HG03469 (cell line): ENCODE measurements around the gene FNDC10.
"Not testable (repeated sequence)": the region's sequence is repeated elsewhere in the genome, so short reads cannot be mapped to it uniquely, and the experiment has no call there.

ENCODE experiments used
- ATAC-seq: cut with Tn5 transposase; IDR thresholded peaks from one replicate; pipeline ENCODE4 v1.9.1; 2021; ENCODE audit warnings: mild to moderate bottlenecking, moderate library complexity, moderate number of reproducible peaks; ENCODE audit not compliant: unreplicated experiment

Gene FNDC10

DNA sequence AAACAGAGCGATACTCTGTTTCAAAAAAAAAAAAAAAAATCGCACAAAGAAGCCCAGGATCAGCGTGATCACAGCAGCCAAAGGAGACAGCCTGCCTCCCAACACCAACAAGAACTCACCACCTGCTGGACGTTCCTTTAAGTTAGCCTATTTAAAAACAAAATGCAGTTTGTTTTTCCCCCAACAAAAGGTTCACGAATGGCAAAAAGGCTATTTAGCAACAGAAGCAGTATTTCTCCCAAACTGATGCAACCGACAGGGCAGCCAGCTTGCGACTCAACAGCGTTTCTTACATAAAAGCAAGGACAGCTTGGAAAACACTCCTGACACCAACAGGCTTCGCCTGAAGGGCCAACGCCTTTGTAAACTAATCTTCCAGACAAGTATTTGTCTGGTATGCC is 32.0 kb downstream of the FNDC10 start:
- no peak for ATAC-seq

GRCh38 chr1:1567152-1567875 is 32.6 kb downstream of the FNDC10 start:
- no peak for ATAC-seq

GRCh38 chr1:1565340-1565739 is 34.6 kb downstream of the FNDC10 start:
- no peak for ATAC-seq

- ATAC-seq, result no peak
These were observed 35.7 kb downstream of the FNDC10 start for GRCh38 chr1:1564268-1564667.

- ATAC-seq, result no peak
These were observed 36.2 kb downstream of the FNDC10 start for GRCh38 chr1:1563688-1564087.

GRCh38 chr1:1562556-1563195 is 37.3 kb downstream of the FNDC10 start:
- ATAC-seq, result no peak

DNA sequence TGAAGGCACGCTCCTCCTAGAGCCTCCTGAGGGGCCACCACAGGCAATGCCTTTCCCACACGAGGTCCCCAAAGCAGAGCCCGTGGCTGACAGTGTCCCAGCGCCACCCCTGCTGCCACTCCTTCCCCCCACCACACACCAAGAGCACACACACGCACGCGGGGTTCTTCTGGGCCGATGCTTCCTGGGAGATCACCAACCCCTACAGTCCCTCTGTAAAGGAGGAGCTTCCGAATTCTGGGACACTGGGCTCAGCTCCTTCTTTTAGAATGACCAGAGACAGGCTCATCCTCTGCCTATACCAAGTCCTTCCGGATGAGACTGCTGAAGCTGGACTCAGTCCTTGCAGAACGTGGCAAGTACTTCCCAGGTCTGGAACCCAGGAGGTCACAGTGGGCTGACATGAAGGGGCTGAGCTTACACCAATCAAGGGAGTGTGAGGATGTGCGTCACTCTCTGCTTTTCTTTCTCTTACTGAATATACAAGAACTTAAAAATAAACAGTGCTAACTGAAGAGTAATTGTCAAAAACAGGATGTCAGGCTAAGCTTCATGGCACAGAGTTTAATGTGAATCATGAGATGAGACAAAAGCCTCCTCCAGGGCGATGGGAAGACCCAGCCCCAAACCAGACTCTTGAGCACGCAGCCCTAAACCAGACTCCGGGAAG is 38.0 kb downstream of the FNDC10 start:
- no peak for ATAC-seq

DNA sequence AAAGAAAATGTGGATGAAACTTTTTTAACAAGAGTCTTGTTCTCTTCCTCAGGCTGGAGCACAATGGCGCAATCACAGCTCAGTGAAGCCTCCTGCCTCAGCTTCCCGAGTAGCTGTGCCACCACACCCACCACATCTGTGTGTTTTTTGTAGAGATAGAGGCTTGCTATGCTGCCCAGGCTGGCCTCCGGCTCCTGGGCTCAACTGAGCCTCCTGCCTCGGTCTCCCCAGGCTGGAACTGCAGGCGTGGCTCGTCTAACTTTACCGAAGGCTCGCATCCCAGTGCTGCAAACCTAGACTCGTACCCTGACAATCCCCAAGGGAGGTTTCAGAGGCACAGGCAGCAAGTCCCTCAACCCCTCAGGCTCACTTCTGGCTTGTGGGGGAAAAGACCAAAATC is 39.8 kb downstream of the FNDC10 start:
- ATAC-seq, result no peak

DNA sequence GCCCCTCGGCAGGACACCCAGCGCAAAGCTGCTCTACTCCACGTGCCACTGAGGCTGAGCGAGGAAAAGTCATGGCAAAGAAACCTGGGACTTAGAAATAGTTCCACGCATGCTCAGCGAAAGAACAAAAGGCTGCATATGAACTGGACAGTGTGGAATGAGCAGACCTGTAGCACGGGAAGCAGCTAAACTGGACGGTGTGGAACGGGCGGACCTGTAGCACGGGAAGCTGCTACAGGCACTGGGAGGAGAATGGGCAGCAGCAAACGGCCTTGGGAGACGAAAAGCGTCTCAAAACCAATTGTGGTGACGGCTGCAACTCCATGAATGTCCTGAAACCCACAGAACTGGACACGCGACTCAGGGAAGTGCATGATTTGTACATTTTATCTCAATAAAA is 40.9 kb downstream of the FNDC10 start:
- no peak for ATAC-seq

DNA sequence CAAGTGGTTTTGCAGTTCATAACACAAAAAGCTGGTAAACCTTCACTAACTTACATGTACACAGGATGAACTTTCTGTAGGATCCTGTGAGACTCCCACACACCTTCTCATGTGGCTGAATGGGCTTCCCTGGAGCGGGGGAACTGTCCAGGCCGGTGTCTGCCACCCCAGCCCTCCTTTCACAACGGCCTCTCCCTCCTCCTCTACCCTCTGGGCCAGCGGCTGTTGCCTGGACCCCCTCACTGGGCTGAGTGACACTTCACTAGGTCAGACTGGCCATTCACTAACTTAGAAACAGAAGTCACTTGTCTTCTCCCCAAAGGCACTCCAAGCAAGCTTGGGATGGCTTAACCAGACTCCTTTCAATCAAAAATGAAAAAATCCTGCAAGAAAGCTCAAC is 41.3 kb downstream of the FNDC10 start:
- no peak for ATAC-seq

GRCh38 chr1:1557688-1558087 is 42.2 kb downstream of the FNDC10 start:
- not testable (repeated sequence) for ATAC-seq

DNA sequence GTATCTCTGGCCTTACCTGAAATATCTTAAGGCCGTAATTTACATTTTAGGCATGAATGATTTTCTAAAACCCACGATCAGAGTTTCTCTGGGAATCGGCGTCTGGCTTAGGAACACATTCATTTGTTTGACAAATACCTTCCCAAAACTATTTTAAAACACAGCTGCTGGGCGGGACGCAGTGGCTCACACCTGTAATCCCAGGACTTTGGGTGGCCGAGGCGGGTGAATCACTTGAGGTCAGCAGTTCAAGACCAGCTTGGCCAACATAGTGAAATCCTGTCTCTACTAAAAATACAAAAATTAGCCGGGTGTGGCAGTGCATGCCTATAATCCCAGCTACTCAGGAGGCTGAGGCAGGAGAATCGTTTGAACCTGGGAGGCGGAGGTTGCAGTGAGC is 43.0 kb downstream of the FNDC10 start:
- not testable (repeated sequence) for ATAC-seq

DNA sequence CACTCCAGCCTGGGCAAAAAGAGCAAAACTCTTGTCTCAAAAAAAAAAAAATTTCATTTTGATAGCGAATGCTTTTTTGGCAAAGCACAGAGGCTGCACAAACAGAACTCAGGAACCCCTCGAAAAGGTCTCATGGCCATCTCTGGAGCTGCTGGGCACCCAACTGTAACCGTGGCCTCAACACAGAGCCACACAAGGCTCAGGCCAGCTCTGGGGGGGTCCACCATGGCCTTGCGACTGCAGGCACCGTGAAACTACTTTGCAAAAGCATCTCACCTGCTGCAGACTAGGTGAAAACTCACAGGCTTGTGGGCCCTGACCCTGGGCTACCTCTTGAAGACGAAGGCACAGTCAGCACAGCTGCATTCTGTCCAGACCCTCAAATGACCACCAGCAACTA is 43.4 kb downstream of the FNDC10 start:
- no peak for ATAC-seq

DNA sequence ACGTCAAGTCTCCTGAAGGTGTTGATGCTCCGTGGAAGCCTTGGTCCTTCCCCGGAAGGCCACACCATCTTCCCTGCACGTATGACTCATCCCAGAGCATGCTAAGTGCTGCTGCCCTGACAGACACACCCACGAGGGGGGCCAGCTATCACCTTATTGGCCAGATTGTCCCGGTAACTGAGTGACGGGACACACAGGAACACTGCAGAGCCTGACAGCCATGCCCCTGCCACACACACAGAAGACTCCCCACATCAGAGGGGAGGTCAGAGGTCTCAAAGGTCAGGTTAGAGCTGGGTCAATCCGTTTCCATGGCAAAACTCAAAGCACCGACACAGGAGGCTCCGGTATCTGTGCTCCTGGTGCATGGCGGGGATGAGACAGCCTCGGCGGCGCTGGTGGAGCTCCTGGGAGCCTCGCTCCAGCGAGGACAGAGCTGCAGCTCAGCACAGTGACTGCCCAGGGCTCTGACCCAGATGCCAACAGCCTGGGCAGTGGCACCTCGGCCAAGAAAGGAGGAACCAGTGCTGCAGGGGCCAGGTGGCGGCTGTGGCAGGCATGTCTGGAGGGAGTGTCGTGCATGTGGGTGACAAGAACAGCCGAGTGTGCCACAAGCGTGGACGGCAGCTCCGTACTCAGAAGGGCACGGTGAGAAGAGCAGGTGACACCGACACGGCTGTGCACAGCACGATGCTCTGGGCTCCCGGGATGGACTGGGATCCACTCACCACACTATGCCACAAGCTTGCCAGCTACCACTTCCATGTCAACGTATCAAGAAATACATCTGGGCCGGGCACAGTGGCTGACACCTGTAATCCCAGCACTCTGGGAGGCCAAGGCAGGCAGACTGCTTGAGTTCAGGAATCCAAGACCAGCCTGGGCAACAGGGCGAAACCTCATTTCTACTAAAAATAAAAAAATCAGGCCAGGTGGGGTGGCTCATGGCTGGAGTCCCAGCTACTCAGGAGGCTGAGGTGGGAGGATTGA is 44.7 kb downstream of the FNDC10 start:
- ATAC-seq, result no peak

GRCh38 chr1:1554550-1554925 is 45.4 kb downstream of the FNDC10 start:
- ATAC-seq, result no peak

- no peak for ATAC-seq
These were observed 46.0 kb downstream of the FNDC10 start for GRCh38 chr1:1553821-1554494.

DNA sequence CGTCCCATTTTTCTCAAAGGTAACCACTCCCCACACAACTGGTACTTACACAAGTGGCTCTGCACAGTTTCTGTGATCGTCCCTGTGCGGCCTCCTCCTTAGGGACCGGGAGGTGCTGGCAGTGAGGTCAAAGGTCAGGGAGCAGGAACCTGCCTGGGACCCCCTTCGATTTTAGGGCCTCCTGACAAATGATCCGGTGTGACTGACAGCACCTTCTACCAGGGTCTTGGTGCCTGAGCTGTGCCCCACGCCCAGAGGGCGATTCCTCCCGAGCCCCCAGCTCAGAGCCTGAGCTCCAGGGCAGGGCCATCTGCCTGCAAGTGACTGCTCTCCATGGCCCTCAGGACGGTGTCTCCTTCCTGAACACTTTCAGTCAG is 47.7 kb downstream of the FNDC10 start:
- no peak for ATAC-seq

GRCh38 chr1:1551524-1552262 is 48.2 kb downstream of the FNDC10 start:
- no peak for ATAC-seq

- ATAC-seq, result no peak
These were observed 49.1 kb downstream of the FNDC10 start for GRCh38 chr1:1550591-1551432.
